ENCODE measurements around the gene NSUN5.
"Not testable (repeated sequence)": the region's sequence is repeated elsewhere in the genome, so short reads cannot be mapped to it uniquely, and the experiment has no call there.

DNA sequence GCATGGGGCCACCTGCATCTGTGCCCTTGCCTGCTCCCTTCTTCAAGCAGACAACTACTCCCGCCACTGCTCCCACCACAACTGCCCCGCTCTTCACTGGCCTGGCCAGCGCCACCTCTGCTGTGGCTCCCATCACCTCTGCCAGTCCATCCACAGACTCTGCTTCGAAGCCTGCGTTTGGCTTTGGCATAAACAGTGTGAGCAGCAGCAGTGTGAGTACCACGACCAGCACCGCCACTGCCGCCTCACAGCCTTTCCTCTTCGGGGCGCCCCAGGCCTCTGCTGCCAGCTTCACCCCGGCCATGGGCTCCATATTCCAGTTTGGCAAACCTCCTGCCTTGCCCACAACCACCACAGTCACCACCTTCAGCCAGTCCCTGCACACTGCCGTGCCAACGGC is 11.4 kb downstream of the NSUN5 start:
- not testable (repeated sequence) for TF ChIP-seq SRF (IDR thresholded peaks at IDR 0.05; ENCODE audit: low read depth, low read length); ASH2L (IDR thresholded peaks at IDR 0.05; ENCODE audit: low read length); CEBPB (IDR thresholded peaks at IDR 0.05; ENCODE audit: low read depth, low read length)
- TF ChIP-seq, protein P1, sequence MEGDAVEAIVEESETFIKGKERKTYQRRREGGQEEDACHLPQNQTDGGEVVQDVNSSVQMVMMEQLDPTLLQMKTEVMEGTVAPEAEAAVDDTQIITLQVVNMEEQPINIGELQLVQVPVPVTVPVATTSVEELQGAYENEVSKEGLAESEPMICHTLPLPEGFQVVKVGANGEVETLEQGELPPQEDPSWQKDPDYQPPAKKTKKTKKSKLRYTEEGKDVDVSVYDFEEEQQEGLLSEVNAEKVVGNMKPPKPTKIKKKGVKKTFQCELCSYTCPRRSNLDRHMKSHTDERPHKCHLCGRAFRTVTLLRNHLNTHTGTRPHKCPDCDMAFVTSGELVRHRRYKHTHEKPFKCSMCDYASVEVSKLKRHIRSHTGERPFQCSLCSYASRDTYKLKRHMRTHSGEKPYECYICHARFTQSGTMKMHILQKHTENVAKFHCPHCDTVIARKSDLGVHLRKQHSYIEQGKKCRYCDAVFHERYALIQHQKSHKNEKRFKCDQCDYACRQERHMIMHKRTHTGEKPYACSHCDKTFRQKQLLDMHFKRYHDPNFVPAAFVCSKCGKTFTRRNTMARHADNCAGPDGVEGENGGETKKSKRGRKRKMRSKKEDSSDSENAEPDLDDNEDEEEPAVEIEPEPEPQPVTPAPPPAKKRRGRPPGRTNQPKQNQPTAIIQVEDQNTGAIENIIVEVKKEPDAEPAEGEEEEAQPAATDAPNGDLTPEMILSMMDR (IDR thresholded peaks at IDR 0.05; ENCODE audit: control extremely low read depth in 1 of 3, insufficient read depth in 1 of 3, low read depth in 1 of 3, low read length in 3 of 3), result not testable (repeated sequence)
